ENCODE data around the gene KLKB1. TPM values are rescaled to one million over a fixed set of nuclear protein-coding genes. Genes with fewer than 3 reads are reported as not detected.

The KLKB1 gene
- total RNA-seq, 2 donors from 2014 or later: 0.52 to 1.5 TPM

GRCh38 chr4:186291256-186291890, 64.1 kb downstream of the KLKB1 start:
- Mint-ChIP-seq H3K36me3 (ENCODE audit: low read depth) (no peaks in the 10 kb centered on the region), H3K4me1 (no peaks in the 10 kb centered on the region), H3K27me3 (peaks cover 55% of the 10 kb centered on the region), H3K27ac (no peak overlapping the region), H3K4me3 (no peak overlapping the region)
- no peaks in the 10 kb centered on the region for H3K9me3 ChIP-seq (ENCODE audit: control insufficient read depth, low read length, poor library complexity, severe bottlenecking)
- DNase-seq: no peak
- ATAC-seq: no peak

GRCh38 chr4:186294160-186294559, 66.9 kb downstream of the KLKB1 start:
- Mint-ChIP-seq H3K4me3 (no peak overlapping the region), H3K27me3 (peaks cover 55% of the 10 kb centered on the region), H3K27ac (no peak overlapping the region), H3K4me1 (peaks cover 4% of the 10 kb centered on the region), H3K36me3 (ENCODE audit: low read depth) (peaks cover 3% of the 10 kb centered on the region)
- no peak for ATAC-seq
- H3K9me3 ChIP-seq (ENCODE audit: control insufficient read depth, low read length, poor library complexity, severe bottlenecking): no peaks in the 10 kb centered on the region
- DNase-seq: no peak

GRCh38 chr4:186296481-186296880, 69.2 kb downstream of the KLKB1 start:
- Mint-ChIP-seq H3K36me3 (ENCODE audit: low read depth) (peaks cover 3% of the 10 kb centered on the region), H3K27ac (no peak overlapping the region), H3K27me3 (peaks cover 61% of the 10 kb centered on the region), H3K4me1 (peaks cover 4% of the 10 kb centered on the region), H3K4me3 (no peak overlapping the region)
- DNase-seq: no peak
- no peak for ATAC-seq
- no peaks in the 10 kb centered on the region for H3K9me3 ChIP-seq (ENCODE audit: control insufficient read depth, low read length, poor library complexity, severe bottlenecking)

GRCh38 chr4:186297013-186297645, 69.8 kb downstream of the KLKB1 start:
- peaks cover 3% of the 10 kb centered on the region for H3K36me3 Mint-ChIP-seq (ENCODE audit: low read depth)
- peaks cover 59% of the 10 kb centered on the region for H3K27me3 Mint-ChIP-seq
- no peaks in the 10 kb centered on the region for H3K9me3 ChIP-seq (ENCODE audit: control insufficient read depth, low read length, poor library complexity, severe bottlenecking)
- H3K4me1 Mint-ChIP-seq: peaks cover 4% of the 10 kb centered on the region
- DNase-seq (no peak), ATAC-seq (no peak)
- H3K4me3 Mint-ChIP-seq: no peak overlapping the region
- no peak overlapping the region for H3K27ac Mint-ChIP-seq

- Mint-ChIP-seq H3K27me3 (peaks cover 60% of the 10 kb centered on the region), H3K27ac (no peak overlapping the region), H3K36me3 (ENCODE audit: low read depth) (peaks cover 3% of the 10 kb centered on the region), H3K4me3 (no peak overlapping the region), H3K4me1 (peaks cover 4% of the 10 kb centered on the region)
- DNase-seq (no peak), ATAC-seq (no peak)
- no peaks in the 10 kb centered on the region for H3K9me3 ChIP-seq (ENCODE audit: control insufficient read depth, low read length, poor library complexity, severe bottlenecking)
These were observed 70.8 kb downstream of the KLKB1 start for GRCh38 chr4:186298031-186298647.

- Mint-ChIP-seq H3K4me1 (peaks cover 4% of the 10 kb centered on the region), H3K36me3 (ENCODE audit: low read depth) (peaks cover 3% of the 10 kb centered on the region), H3K27ac (no peak overlapping the region), H3K27me3 (peaks cover 64% of the 10 kb centered on the region), H3K4me3 (no peak overlapping the region)
- no peaks in the 10 kb centered on the region for H3K9me3 ChIP-seq (ENCODE audit: control insufficient read depth, low read length, poor library complexity, severe bottlenecking)
- DNase-seq (no peak), ATAC-seq (no peak)
These were observed 72.0 kb downstream of the KLKB1 start for GRCh38 chr4:186299291-186299690.

- Mint-ChIP-seq H3K27ac (no peak overlapping the region), H3K4me1 (peaks cover 4% of the 10 kb centered on the region), H3K27me3 (peaks cover 75% of the 10 kb centered on the region), H3K36me3 (ENCODE audit: low read depth) (peaks cover 3% of the 10 kb centered on the region), H3K4me3 (no peak overlapping the region)
- DNase-seq (no peak), ATAC-seq (no peak)
- H3K9me3 ChIP-seq (ENCODE audit: control insufficient read depth, low read length, poor library complexity, severe bottlenecking): no peaks in the 10 kb centered on the region
These were observed 73.5 kb downstream of the KLKB1 start for GRCh38 chr4:186300659-186301390.

GRCh38 chr4:186304216-186304615, 76.9 kb downstream of the KLKB1 start:
- no peaks in the 10 kb centered on the region for H3K4me1 Mint-ChIP-seq
- no peak for DNase-seq
- H3K27ac Mint-ChIP-seq: no peak overlapping the region
- ATAC-seq: no peak
- no peaks in the 10 kb centered on the region for H3K36me3 Mint-ChIP-seq (ENCODE audit: low read depth)
- no peak overlapping the region for H3K4me3 Mint-ChIP-seq
- peaks cover 76% of the 10 kb centered on the region for H3K27me3 Mint-ChIP-seq
- H3K9me3 ChIP-seq (ENCODE audit: control insufficient read depth, low read length, poor library complexity, severe bottlenecking): no peaks in the 10 kb centered on the region

GRCh38 chr4:186304866-186305505, 77.7 kb downstream of the KLKB1 start:
- no peaks in the 10 kb centered on the region for H3K9me3 ChIP-seq (ENCODE audit: control insufficient read depth, low read length, poor library complexity, severe bottlenecking)
- H3K27ac Mint-ChIP-seq: no peak overlapping the region
- ATAC-seq (no peak), DNase-seq (no peak)
- no peak overlapping the region for H3K4me3 Mint-ChIP-seq
- peaks cover 69% of the 10 kb centered on the region for H3K27me3 Mint-ChIP-seq
- no peaks in the 10 kb centered on the region for H3K36me3 Mint-ChIP-seq (ENCODE audit: low read depth)
- no peaks in the 10 kb centered on the region for H3K4me1 Mint-ChIP-seq

GRCh38 chr4:186307497-186307896, 80.2 kb downstream of the KLKB1 start:
- Mint-ChIP-seq H3K27me3 (peaks cover 67% of the 10 kb centered on the region), H3K27ac (no peak overlapping the region), H3K4me1 (no peaks in the 10 kb centered on the region), H3K4me3 (no peak overlapping the region), H3K36me3 (ENCODE audit: low read depth) (no peaks in the 10 kb centered on the region)
- H3K9me3 ChIP-seq (ENCODE audit: control insufficient read depth, low read length, poor library complexity, severe bottlenecking): no peaks in the 10 kb centered on the region
- DNase-seq: no peak
- ATAC-seq: no peak

GRCh38 chr4:186307916-186308315, 80.6 kb downstream of the KLKB1 start:
- Mint-ChIP-seq H3K4me1 (no peaks in the 10 kb centered on the region), H3K4me3 (no peak overlapping the region), H3K27me3 (peaks cover 65% of the 10 kb centered on the region), H3K27ac (no peak overlapping the region), H3K36me3 (ENCODE audit: low read depth) (no peaks in the 10 kb centered on the region)
- ATAC-seq (no peak), DNase-seq (no peak)
- no peaks in the 10 kb centered on the region for H3K9me3 ChIP-seq (ENCODE audit: control insufficient read depth, low read length, poor library complexity, severe bottlenecking)

Measured in T-helper 17 cell (primary cell).